GM23248 (cell line): ENCODE data around the gene MAML2.

Experiments used
- EZH2 ChIP-seq: fragments of 200-600 bp; sonication (generic); IDR thresholded peaks from 2 replicates; pipeline ENCODE4 v1.6.1; 2018; ENCODE audit warnings: antibody characterized with exemption, mild to moderate bottlenecking; ENCODE audit not compliant: insufficient read depth, poor library complexity, severe bottlenecking
- EZH2phosphoT487 ChIP-seq: fragments of 200-600 bp; sonication (generic); IDR thresholded peaks from 2 replicates; pipeline ENCODE4 v1.6.1; 2018; ENCODE audit warnings: antibody characterized with exemption, moderate library complexity, mild to moderate bottlenecking, low read depth; ENCODE audit not compliant: insufficient read depth

- TF ChIP-seq EZH2 = no peak
- TF ChIP-seq EZH2phosphoT487 = no peak
Observed at GRCh38 chr11:96149743-96150555, 193.0 kb downstream of the MAML2 start.
